Sigmoid colon (tissue), 4 donors: ENCODE results near the gene EPB41L4A.

Source experiments
- CTCF ChIP-seq, 4 experiments: fragments of 450-650 bp in 3 of 4; fragments of 200-600 bp in 1 of 4; IDR thresholded peaks; one replicate each; pipeline ENCODE4 v1.5.1; 2016 to 2019; ENCODE audit warnings: antibody characterized with exemption in 4 of 4, mild to moderate bottlenecking in 3 of 4, moderate library complexity in 2 of 4
- POLR2A ChIP-seq, 2 donors: fragments of 450-650 bp; IDR thresholded peaks; one replicate each; pipeline ENCODE4 v1.6.1; 2016; ENCODE audit warnings: antibody characterized with exemption in 2 of 2, mild to moderate bottlenecking in 2 of 2, moderate library complexity in 2 of 2
- POLR2AphosphoS5 ChIP-seq, 4 donors: sonication (generic); formaldehyde crosslinking; IDR thresholded peaks; one replicate each; pipeline ENCODE4 v1.6.1; 2017; ENCODE audit warnings: antibody characterized with exemption in 4 of 4

- TF ChIP-seq POLR2AphosphoS5 (IDR thresholded peaks at IDR 0.05) (no peak), CTCF (IDR thresholded peaks at IDR 0.05) (no peak), POLR2A (IDR thresholded peaks at IDR 0.05) (no peak)
These were observed 154.4 kb downstream of the EPB41L4A start for GRCh38 chr5:112264666-112265065.
